Posterior vena cava (tissue), 2 donors: ENCODE results near the gene DDAH2. TPM values are rescaled to one million over a fixed set of nuclear protein-coding genes. Genes with fewer than 3 reads are reported as not detected.
A peak's percentile ranks its signal among the peaks of the same experiment; 100 is the strongest.

Experiments used
- DNase-seq: peaks from one replicate; pipeline ENCODE4 v3.0.0-alpha.2; 2020; ENCODE audit warnings: low spot score
- intact Hi-C, 2 donors: fragments of 100-400 bp; cut with DNase I; formaldehyde crosslinking; loops; one replicate each; pipeline versions ENCODE4 v1.14.1 to v1.14.2; 2022 to 2023
- total RNA-seq, 2 donors: library from RNA; stranded (reverse); fragmentation: NEBNext Ultra II Directional; extraction: Animal tissue kit (Norgen Biotek cat#: 25700); gene quantifications; one replicate each; pipeline ENCODE4 v1.2.1, GENCODE V29; 2021
- donor health status: DM: yes; HTN: yes; CAD: no.
- donor health status: DM: yes; HTN: yes; CAD: no.

DDAH2 gene
- total RNA-seq, 2 donors from 2014 or later = 88.3 to 97.4 TPM

GRCh38 chr6:31763619-31763940, 34.5 kb upstream of the DDAH2 start:
- DNase-seq = no peak
- intact Hi-C loops = no loop called here

GRCh38 chr6:31762878-31763618, 33.9 kb upstream of the DDAH2 start:
- no peak for DNase-seq
- intact Hi-C loops = no loop called here

GRCh38 chr6:31762356-31762755, 33.3 kb upstream of the DDAH2 start, which contains the start of gene SAPCD1:
Gene SAPCD1, plus strand, starts transcription at chr6:31762656. Its CDS starts 399 bp downstream, at chr6:31763055.
- intact Hi-C loops = no loop called here

GRCh38 chr6:31761343-31761742, 32.2 kb upstream of the DDAH2 start:
- intact Hi-C loops = no loop called here

More at GRCh38 chr6:31762356-31762755, 33.3 kb upstream of the DDAH2 start, which contains the start of gene SAPCD1:
- DNase-seq = no peak

GRCh38 chr6:31760790-31761189, 31.7 kb upstream of the DDAH2 start:
- DNase-seq = no peak
- intact Hi-C loops = no loop called here

More at GRCh38 chr6:31761343-31761742, 32.2 kb upstream of the DDAH2 start:
- DNase-seq = no peak

GRCh38 chr6:31758281-31758680, 29.2 kb upstream of the DDAH2 start:
- no peak for DNase-seq
- intact Hi-C loops = no loop called here

- intact Hi-C loops = no loop called here
- no peak for DNase-seq
These were observed 23.7 kb upstream of the DDAH2 start for GRCh38 chr6:31752739-31753319.

- no peak for DNase-seq
- intact Hi-C loops = no loop called here
These were observed 21.4 kb upstream of the DDAH2 start for GRCh38 chr6:31750411-31751022.

- intact Hi-C loops = no loop called here
- DNase-seq = no peak
These were observed 20.4 kb upstream of the DDAH2 start for GRCh38 chr6:31749301-31750036.

GRCh38 chr6:31744422-31744821, 15.3 kb upstream of the DDAH2 start:
- intact Hi-C loops = no loop called here
- no peak for DNase-seq

- no peak for DNase-seq
- intact Hi-C loops = no loop called here
These were observed 13.8 kb upstream of the DDAH2 start for GRCh38 chr6:31742894-31743293.

- no peak for DNase-seq
- intact Hi-C loops = no loop called here
These were observed 12.7 kb upstream of the DDAH2 start for GRCh38 chr6:31741815-31742214.

GRCh38 chr6:31740397-31741223, 11.5 kb upstream of the DDAH2 start:
- no peak for DNase-seq
- intact Hi-C loops = no loop called here

- peak; percentile 99 for DNase-seq
- intact Hi-C loops = loop anchor here in 1 of 2 donors (10.0 kb wide), 1 partner anchor 55 kb away; the partner anchor contains the start of gene VARS1
These were observed 10.7 kb upstream of the DDAH2 start, which contains the start of gene MSH5 for GRCh38 chr6:31739639-31740396. Gene MSH5, plus strand, starts transcription at chr6:31740005. Its CDS starts 462 bp downstream, at chr6:31740467.

GRCh38 chr6:31737991-31738979, 9.2 kb upstream of the DDAH2 start:
- DNase-seq = no peak
- intact Hi-C loops = loop anchor here in 1 of 2 donors (10.0 kb wide), 1 partner anchor 57 kb away; the partner anchor contains the start of gene VARS1

- DNase-seq = no peak
- intact Hi-C loops = loop anchor here in 1 of 2 donors (10.0 kb wide), 1 partner anchor 57 kb away; the partner anchor contains the start of gene VARS1
These were observed 8.4 kb upstream of the DDAH2 start for GRCh38 chr6:31737315-31737990.
